Bronchial epithelial cell (primary cell): ENCODE results near the gene PIEZO1. TPM values are rescaled to one million over a fixed set of nuclear protein-coding genes. Genes with fewer than 3 reads are reported as not detected.
"Not testable (repeated sequence)": the region's sequence is repeated elsewhere in the genome, so short reads cannot be mapped to it uniquely, and the experiment has no call there.

Source experiments
- DNase-seq: peaks from one replicate; pipeline ENCODE4 v3.0.0-alpha.2; 2010; ENCODE audit warnings: low read depth
- FAIRE-seq: peaks from 2 replicates; lab custom pipeline; 2011; peaks lifted over from hg19 to GRCh38; lab: Jason Lieb, UNC
- H3K27me3 ChIP-seq: 2 replicates; pipeline ENCODE4 v1.5.1; 2011; ENCODE audit warnings: low read length; ENCODE audit not compliant: control insufficient read depth, insufficient read depth
- H3K36me3 ChIP-seq: 2 replicates; pipeline ENCODE4 v1.5.1; 2011; ENCODE audit warnings: low read length; ENCODE audit not compliant: control insufficient read depth, insufficient read depth
- H3K4me3 ChIP-seq: 2 replicates; pipeline ENCODE4 v1.5.1; 2011; ENCODE audit warnings: mild to moderate bottlenecking, low read depth, low read length, control low read depth
- CTCF ChIP-seq: IDR thresholded peaks from 2 replicates; pipeline ENCODE4 v1.5.1; 2011; ENCODE audit warnings: mild to moderate bottlenecking, moderate library complexity, low read length, control low read depth, inconsistent platforms; ENCODE audit not compliant: insufficient read depth, severe bottlenecking
- total RNA-seq: library from RNA; depleted of rRNA; stranded (reverse); fragments of >200 nt; gene quantifications from 2 replicates; pipeline ENCODE4 v1.2.1, GENCODE V29; 2014

PIEZO1 gene
- total RNA-seq, 1 donor from 2014 or later: 98.2 TPM

- no peaks in the 10 kb centered on the region for H3K36me3 ChIP-seq
- H3K4me3 ChIP-seq: no peak overlapping the region
- no peak for FAIRE-seq
- TF ChIP-seq CTCF: no peak
- DNase-seq: no peak
- H3K27me3 ChIP-seq: peaks cover 9% of the 10 kb centered on the region
These were observed 5.5 kb upstream of the PIEZO1 start for GRCh38 chr16:88790312-88791211.

GRCh38 chr16:88789594-88789993 lies 4.6 kb upstream of the PIEZO1 start:
- TF ChIP-seq CTCF: no peak
- FAIRE-seq: no peak
- no peaks in the 10 kb centered on the region for H3K36me3 ChIP-seq

GRCh38 chr16:88788749-88789148 lies 3.7 kb upstream of the PIEZO1 start:
- H3K36me3 ChIP-seq, H3K27me3 ChIP-seq, FAIRE-seq, H3K4me3 ChIP-seq, DNase-seq: not testable (repeated sequence)

More at GRCh38 chr16:88789594-88789993, 4.6 kb upstream of the PIEZO1 start:
- no peak for DNase-seq
- H3K27me3 ChIP-seq: peaks cover 9% of the 10 kb centered on the region
- H3K4me3 ChIP-seq: no peak overlapping the region

- peaks cover 6% of the 10 kb centered on the region for H3K27me3 ChIP-seq
- no peak for TF ChIP-seq CTCF
- H3K4me3 ChIP-seq: no peak overlapping the region
- DNase-seq (no peak), FAIRE-seq (no peak)
- H3K36me3 ChIP-seq: no peaks in the 10 kb centered on the region
These were observed 2.7 kb upstream of the PIEZO1 start for GRCh38 chr16:88787579-88788314.

GRCh38 chr16:88784856-88785105 lies 239 bp downstream of the PIEZO1 start:
- no peak for TF ChIP-seq CTCF
- H3K27me3 ChIP-seq: no peaks in the 10 kb centered on the region
- FAIRE-seq (no peak), DNase-seq (no peak)
- peak overlapping the region; percentile 47 for H3K4me3 ChIP-seq
- peaks cover 3% of the 10 kb centered on the region for H3K36me3 ChIP-seq

GRCh38 chr16:88784074-88784855 lies 755 bp downstream of the PIEZO1 start:
- Histone ChIP-seq H3K4me3 (peak overlapping the region; percentile 47), H3K36me3 (peaks cover 3% of the 10 kb centered on the region), H3K27me3 (no peaks in the 10 kb centered on the region)
- DNase-seq: peak; percentile 39
- peak; percentile 62 for TF ChIP-seq CTCF
- FAIRE-seq: no peak
